B cell (primary cell): Measurements from ENCODE around the gene UGDH. TPM values are rescaled to one million over a fixed set of nuclear protein-coding genes. Genes with fewer than 3 reads are reported as not detected.
A peak's percentile ranks its signal among the peaks of the same experiment; 100 is the strongest.

ENCODE experiments used
- ATAC-seq: fragments of 200-7000 bp; cut with Tn5 transposase; one replicate; pipeline ENCODE4 v1.10.0; 2021; ENCODE audit warnings: low read depth, mild to moderate bottlenecking, moderate number of reproducible peaks, moderate library complexity
- CTCF ChIA-PET: fragments of 350-600 bp; sonication (Branson Sonifier 250); formaldehyde crosslinking; loops from one replicate; lab custom pipeline; 2021; ENCODE audit warnings: antibody characterized with exemption, inconsistent platforms; lab: Charles Lee
- POLR2A ChIA-PET: fragments of 350-600 bp; sonication (Branson Sonifier 250); formaldehyde crosslinking; loops from one replicate; lab custom pipeline; 2021; ENCODE audit warnings: antibody characterized with exemption; lab: Charles Lee
- DNase-seq: peaks from one replicate; pipeline ENCODE4 v3.0.0; 2013
- H2AFZ ChIP-seq: 2 replicates; pipeline ENCODE4 v1.6.1; 2012; ENCODE audit warnings: mild to moderate bottlenecking, low read depth, low read length; ENCODE audit not compliant: insufficient read depth, poor library complexity, severe bottlenecking
- H3K27ac ChIP-seq, 2 donors: 1 replicate in 1 of 2; 2 replicates in 1 of 2; pipeline ENCODE4 v1.5.1; 2012 to 2013; ENCODE audit warnings: low read length in 2 of 2, mild to moderate bottlenecking in 2 of 2, moderate library complexity in 1 of 2
- H3K27me3 ChIP-seq, 4 experiments: fragments of 200-600 bp in 1 of 4; sonication (generic) in 1 of 4; replicated peaks in 1 of 4; 1 replicate in 2 of 4; 2 replicates in 2 of 4; pipeline versions ENCODE4 v1.6.1 to v1.7.0; 2013 to 2016; ENCODE audit warnings: low read length in 3 of 4, mild to moderate bottlenecking in 2 of 4, mixed read lengths in 1 of 4, moderate library complexity in 1 of 4; ENCODE audit not compliant: insufficient read depth in 4 of 4, control insufficient read depth in 3 of 4; ENCODE audit errors: control extremely low read depth in 1 of 4
- H3K36me3 ChIP-seq, 2 experiments: replicated peaks in 1 of 2; 1 replicate in 1 of 2; 2 replicates in 1 of 2; pipeline versions ENCODE4 v1.6.1 to v1.7.1; 2013; ENCODE audit warnings: low read length in 1 of 2; ENCODE audit not compliant: insufficient read depth in 2 of 2, control insufficient read depth in 1 of 2; ENCODE audit errors: control extremely low read depth in 1 of 2, extremely low read depth in 1 of 2
- H3K4me1 ChIP-seq, 2 donors: fragments of 200-600 bp in 1 of 2; sonication (generic) in 1 of 2; 1 replicate in 1 of 2; 2 replicates in 1 of 2; pipeline versions ENCODE4 v1.5.1 to v1.6.1; 2013 to 2017; ENCODE audit warnings: low read length in 2 of 2; ENCODE audit not compliant: control insufficient read depth in 2 of 2, insufficient read depth in 2 of 2
- H3K4me2 ChIP-seq: replicated peaks from 2 replicates; pipeline ENCODE3; 2012; ENCODE audit warnings: mild to moderate bottlenecking, low read depth, low read length; ENCODE audit not compliant: poor library complexity, severe bottlenecking
- H3K4me3 ChIP-seq, 5 experiments: fragments of 200-600 bp in 1 of 5; sonication (generic) in 1 of 5; 1 replicate in 3 of 5; 2 replicates in 2 of 5; pipeline versions ENCODE4 v1.5.1 to v1.7.0; 2011 to 2016; ENCODE audit warnings: low read length in 4 of 5, mild to moderate bottlenecking in 4 of 5, low read depth in 2 of 5, control low read depth in 1 of 5, moderate library complexity in 1 of 5; ENCODE audit not compliant: insufficient read depth in 1 of 5; ENCODE audit errors: control extremely low read depth in 1 of 5, extremely low read depth in 1 of 5
- H3K79me2 ChIP-seq: fragments of 200-600 bp; sonication (generic); one replicate; pipeline ENCODE4 v1.6.0; 2016; ENCODE audit warnings: low read length; ENCODE audit not compliant: control insufficient read depth, insufficient read depth
- H3K9ac ChIP-seq: fragments of 200-600 bp; sonication (generic); 2 replicates; pipeline ENCODE4 v1.6.1; 2017; ENCODE audit warnings: mild to moderate bottlenecking, low read length, moderate library complexity
- H3K9me3 ChIP-seq, 3 donors: one replicate each; pipeline versions ENCODE4 v1.6.1 to v1.7.1; 2013; ENCODE audit warnings: low read length in 2 of 3; ENCODE audit not compliant: control insufficient read depth in 2 of 3, insufficient read depth in 1 of 3; ENCODE audit errors: control extremely low read depth in 1 of 3
- H4K20me1 ChIP-seq: 2 replicates; pipeline ENCODE4 v1.6.0; 2012; ENCODE audit warnings: mild to moderate bottlenecking, low read length; ENCODE audit not compliant: insufficient read depth, control insufficient read depth, poor library complexity, severe bottlenecking
- H3K27ac Mint-ChIP-seq: one replicate; pipeline ENCODE4 v1.8.0; 2021; ENCODE audit warnings: mixed read lengths
- H3K27me3 Mint-ChIP-seq: one replicate; pipeline ENCODE4 v1.8.0; 2021; ENCODE audit warnings: mixed read lengths
- H3K4me1 Mint-ChIP-seq: one replicate; pipeline ENCODE4 v1.8.0; 2021; ENCODE audit warnings: mixed read lengths
- H3K4me3 Mint-ChIP-seq: one replicate; pipeline ENCODE4 v1.8.0; 2021; ENCODE audit warnings: mixed read lengths
- H3K9me3 Mint-ChIP-seq: one replicate; pipeline ENCODE4 v1.8.0; 2022; ENCODE audit warnings: mixed read lengths; ENCODE audit not compliant: insufficient read depth
- CTCF ChIP-seq: fragments of 200-600 bp; IDR thresholded peaks from one replicate; pipeline ENCODE4 v1.8.0; 2022; ENCODE audit warnings: antibody characterized with exemption, mild to moderate bottlenecking
- EZH2 ChIP-seq: IDR thresholded peaks from 2 replicates; pipeline ENCODE4 v1.6.1; 2012; ENCODE audit warnings: borderline replicate concordance, low read depth, mild to moderate bottlenecking, moderate library complexity, low read length; ENCODE audit not compliant: insufficient read depth, poor library complexity, severe bottlenecking
- WGBS: methylation state at CpG from one replicate; pipeline ENCODE4 v1.1.5; 2013; ENCODE audit warnings: missing lambda C conversion rate; ENCODE audit not compliant: insufficient coverage; 5-methylcytosine and 5-hydroxymethylcytosine counted together
- intact Hi-C: fragments of 100-400 bp; cut with micrococcal nuclease; formaldehyde crosslinking; loops from one replicate; pipeline ENCODE4 v1.10.0; 2022
- polyA plus RNA-seq: library from polyadenylated mRNA; depleted of rRNA; stranded (reverse); fragments of >200 nt; gene quantifications from 2 replicates; pipeline ENCODE4 v1.2.3, GENCODE V29; 2012
- total RNA-seq, 2 donors: library from RNA; stranded (reverse); fragments of 120-200 nt in 1 of 2; gene quantifications; 1 replicate in 1 of 2; 2 replicates in 1 of 2; pipeline versions ENCODE4 v1.2.3 to v1.2.4, GENCODE V29; 2013 to 2022

The UGDH gene
- total and polyA plus RNA-seq, 2 donors (not counting 1 experiment from before 2014, with no cell fraction given) = 3.5 to 25.4 TPM

DNA sequence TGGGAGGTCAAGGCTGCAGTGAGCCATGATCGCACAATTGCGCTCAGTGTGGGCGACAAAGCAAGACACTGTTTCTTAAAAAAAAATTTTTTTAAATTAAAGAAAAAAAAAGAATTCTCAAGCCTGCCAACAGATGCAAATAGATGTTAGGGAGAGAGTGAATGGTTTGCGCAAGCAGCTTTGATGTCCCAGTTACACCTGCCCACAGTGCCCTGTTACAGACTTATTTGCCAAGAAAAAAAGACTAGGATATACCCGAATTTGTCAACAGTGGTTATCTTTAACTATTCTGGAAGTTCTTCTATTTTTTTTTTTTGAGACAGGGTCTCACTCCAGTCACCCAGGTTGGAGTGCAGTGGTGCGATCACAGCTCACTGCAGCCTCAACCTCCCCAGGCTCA lies 44.3 kb upstream of the UGDH start:
- intact Hi-C loops = no loop called here

DNA sequence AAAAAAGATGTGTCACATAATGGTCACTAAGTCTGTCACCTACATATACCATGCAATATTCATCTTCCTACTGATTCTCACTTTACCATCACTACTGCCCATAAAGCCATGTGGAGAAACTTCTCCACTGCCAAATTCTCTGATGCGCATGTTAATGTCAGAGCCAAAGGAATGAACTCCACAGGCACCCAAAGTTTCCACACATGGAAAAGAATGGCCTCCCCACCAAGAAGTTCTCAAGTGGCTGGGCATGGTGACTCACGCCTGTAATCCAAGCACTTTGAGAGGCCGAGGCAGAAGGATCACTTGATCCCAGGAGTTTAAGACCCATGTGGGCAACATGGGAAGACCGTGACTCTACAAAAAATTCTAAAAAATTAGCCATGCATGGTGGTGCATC lies 43.8 kb upstream of the UGDH start:
- intact Hi-C loops = no loop called here
- POLR2A ChIA-PET = no interaction called here
- peaks cover 60% of the 10 kb centered on the region for H3K79me2 ChIP-seq
- no peak overlapping the region for H3K4me3 ChIP-seq
- peaks cover under 1% of the 10 kb centered on the region for H4K20me1 ChIP-seq
- WGBS = 100% methylated on average over 2 of the region's 4 CpGs
- Mint-ChIP-seq H3K27ac (peak overlapping the region; percentile 17), H3K4me1 (peaks cover 34% of the 10 kb centered on the region), H3K9me3 (peaks cover 3% of the 10 kb centered on the region), H3K27me3 (no peaks in the 10 kb centered on the region), H3K4me3 (no peak overlapping the region)
- ATAC-seq (no peak), DNase-seq (no peak)
- H3K36me3 ChIP-seq = peaks cover 4 to 16% of the 10 kb centered on the region in 2 experiments
- H3K4me2 ChIP-seq = no peak overlapping the region
- H3K9me3 ChIP-seq = no peaks in the 10 kb centered on the region
- peaks cover 10 to 18% of the 10 kb centered on the region in 2 donors for H3K4me1 ChIP-seq
- CTCF ChIA-PET = no interaction called here
- no peaks in the 10 kb centered on the region for H3K27me3 ChIP-seq
- H3K9ac ChIP-seq = no peak overlapping the region
- peak overlapping the region in 1 of 2 donors; percentile 41 for H3K27ac ChIP-seq
- H2AFZ ChIP-seq = no peak overlapping the region
- no peak for TF ChIP-seq EZH2
- TF ChIP-seq CTCF = no peak

More for the DNA sequence above, 44.3 kb upstream of the UGDH start:
- Histone ChIP-seq H4K20me1 (no peaks in the 10 kb centered on the region), H3K9me3 (no peaks in the 10 kb centered on the region), H3K79me2 (peaks cover 59% of the 10 kb centered on the region), H3K4me1 (peaks cover 10 to 18% of the 10 kb centered on the region in 2 donors), H3K4me3 (no peak overlapping the region), H3K9ac (no peak overlapping the region), H3K4me2 (no peak overlapping the region), H3K36me3 (peaks cover 2 to 13% of the 10 kb centered on the region in 2 experiments), H3K27me3 (no peaks in the 10 kb centered on the region), H2AFZ (no peak overlapping the region), H3K27ac (no peak overlapping the region)
- no peaks in the 10 kb centered on the region for H3K27me3 Mint-ChIP-seq
- no peak overlapping the region for H3K4me3 Mint-ChIP-seq
- CTCF ChIA-PET = no interaction called here
- 100% methylated on average over 1 of the region's 6 CpGs for WGBS
- no peaks in the 10 kb centered on the region for H3K9me3 Mint-ChIP-seq
- no peak for ATAC-seq
- H3K4me1 Mint-ChIP-seq = peaks cover 34% of the 10 kb centered on the region
- no peak for DNase-seq
- H3K27ac Mint-ChIP-seq = no peak overlapping the region
- TF ChIP-seq CTCF = no peak
- no peak for TF ChIP-seq EZH2
- POLR2A ChIA-PET = interaction anchor here (0.7 kb wide), 1 partner anchor 174 kb away, joined by 3 read pairs; no protein-coding TSS in a partner anchor
